Esophagus squamous epithelium (tissue), 5 donors: ENCODE measurements around the gene TDRD7. TPM values are rescaled to one million over a fixed set of nuclear protein-coding genes. Genes with fewer than 3 reads are reported as not detected.

Source experiments
- DNase-seq: peaks from one replicate; lab custom pipeline; 2025; lab: John Stamatoyannopoulos, UW
- H3K27ac ChIP-seq, 4 donors: fragments of 200-600 bp; sonication (generic); one replicate each; pipeline ENCODE4 v1.5.1; 2016 to 2019; ENCODE audit warnings: mild to moderate bottlenecking in 1 of 4
- H3K27me3 ChIP-seq, 4 donors: fragments of 200-600 bp; sonication (generic); 1 replicate in 3 of 4; 2 replicates in 1 of 4; pipeline versions ENCODE4 v1.5.1 to v1.6.0; 2017 to 2021; ENCODE audit warnings: antibody characterized with exemption in 1 of 4
- H3K36me3 ChIP-seq, 3 donors: fragments of 200-600 bp; sonication (generic); one replicate each; pipeline ENCODE4 v1.5.1; 2016 to 2019
- H3K4me1 ChIP-seq, 3 donors: fragments of 200-600 bp; sonication (generic); one replicate each; pipeline ENCODE4 v1.5.1; 2017 to 2019
- H3K4me3 ChIP-seq, 4 donors: fragments of 200-600 bp; sonication (generic); 1 replicate in 3 of 4; 2 replicates in 1 of 4; pipeline ENCODE4 v1.5.1; 2016 to 2019; ENCODE audit warnings: mild to moderate bottlenecking in 2 of 4, moderate library complexity in 1 of 4
- H3K9me3 ChIP-seq, 3 donors: fragments of 200-600 bp; sonication (generic); one replicate each; pipeline ENCODE4 v1.5.1; 2016 to 2019
- POLR2A ChIP-seq, 4 donors: fragments of 450-650 bp; IDR thresholded peaks; one replicate each; pipeline ENCODE4 v1.6.1; 2017; ENCODE audit warnings: antibody characterized with exemption in 4 of 4, mild to moderate bottlenecking in 4 of 4, moderate library complexity in 3 of 4
- WGBS, 2 donors: methylation state at CpG; one replicate each; pipeline ENCODE4 v1.1.5; 2018; 5-methylcytosine and 5-hydroxymethylcytosine counted together
- intact Hi-C: fragments of 100-400 bp; cut with DNase I; formaldehyde crosslinking; loops from one replicate; pipeline ENCODE4 v1.15.0; 2022
- total RNA-seq, 4 donors: library from RNA; depleted of rRNA; stranded (reverse); fragments of >200 nt; gene quantifications; one replicate each; pipeline ENCODE4 v1.1.0, GENCODE V29; 2016
- TF ChIP-seq, protein P1 (sequence below), 6 experiments: fragments of 450-650 bp in 4 of 6; fragments of 200-600 bp in 2 of 6; sonication (generic) in 2 of 6; IDR thresholded peaks; one replicate each; pipeline ENCODE4 v1.5.1; 2016 to 2019; ENCODE audit warnings: antibody characterized with exemption in 6 of 6, mild to moderate bottlenecking in 4 of 6, moderate library complexity in 4 of 6
- donor health status: DM: yes; HTN: yes; CAD: no.

TDRD7 gene
- total RNA-seq, 4 donors from 2014 or later: 7.7 to 11.3 (median 10.2) TPM

DNA sequence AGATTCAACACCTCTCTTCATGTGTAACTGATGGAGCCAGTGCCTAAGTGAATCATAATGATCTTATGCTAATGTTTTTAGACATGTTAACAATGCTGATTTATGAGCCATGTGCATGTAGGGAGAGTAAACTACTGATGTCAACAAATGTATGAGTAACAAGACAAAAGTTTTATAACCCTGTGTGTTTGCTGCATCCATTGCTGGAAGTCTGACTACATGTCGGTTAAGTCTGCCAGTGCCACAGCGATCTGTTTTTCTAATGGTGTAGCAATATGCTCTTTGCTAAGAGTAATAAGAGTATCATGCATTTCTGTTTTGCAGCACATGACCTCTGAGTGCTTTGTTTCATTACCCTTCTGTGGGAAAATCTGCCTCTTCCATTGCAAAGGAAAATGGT is 63.2 kb downstream of the TDRD7 start:
- DNase-seq: no peak

GRCh38 chr9:97478301-97478981 is 66.5 kb downstream of the TDRD7 start:
- TF ChIP-seq, protein P1, sequence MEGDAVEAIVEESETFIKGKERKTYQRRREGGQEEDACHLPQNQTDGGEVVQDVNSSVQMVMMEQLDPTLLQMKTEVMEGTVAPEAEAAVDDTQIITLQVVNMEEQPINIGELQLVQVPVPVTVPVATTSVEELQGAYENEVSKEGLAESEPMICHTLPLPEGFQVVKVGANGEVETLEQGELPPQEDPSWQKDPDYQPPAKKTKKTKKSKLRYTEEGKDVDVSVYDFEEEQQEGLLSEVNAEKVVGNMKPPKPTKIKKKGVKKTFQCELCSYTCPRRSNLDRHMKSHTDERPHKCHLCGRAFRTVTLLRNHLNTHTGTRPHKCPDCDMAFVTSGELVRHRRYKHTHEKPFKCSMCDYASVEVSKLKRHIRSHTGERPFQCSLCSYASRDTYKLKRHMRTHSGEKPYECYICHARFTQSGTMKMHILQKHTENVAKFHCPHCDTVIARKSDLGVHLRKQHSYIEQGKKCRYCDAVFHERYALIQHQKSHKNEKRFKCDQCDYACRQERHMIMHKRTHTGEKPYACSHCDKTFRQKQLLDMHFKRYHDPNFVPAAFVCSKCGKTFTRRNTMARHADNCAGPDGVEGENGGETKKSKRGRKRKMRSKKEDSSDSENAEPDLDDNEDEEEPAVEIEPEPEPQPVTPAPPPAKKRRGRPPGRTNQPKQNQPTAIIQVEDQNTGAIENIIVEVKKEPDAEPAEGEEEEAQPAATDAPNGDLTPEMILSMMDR (IDR thresholded peaks at IDR 0.05): no peak
- no peak for TF ChIP-seq POLR2A (IDR thresholded peaks at IDR 0.05)
- Histone ChIP-seq H3K27ac (no peak overlapping the region), H3K9me3 (no peaks in the 10 kb centered on the region), H3K4me3 (no peak overlapping the region), H3K27me3 (no peaks in the 10 kb centered on the region), H3K4me1 (peaks cover 0 to 4% (median 0%) of the 10 kb centered on the region in 3 donors), H3K36me3 (peaks cover 0 to 69% (median 6%) of the 10 kb centered on the region in 3 donors)
- WGBS, 2 donors: 63 to 70% methylated on average over 3 of the region's 3 CpGs
- DNase-seq: no peak
- intact Hi-C loops: no loop called here

More for the DNA sequence above, 63.2 kb downstream of the TDRD7 start:
- Histone ChIP-seq H3K27me3 (no peaks in the 10 kb centered on the region), H3K4me3 (no peak overlapping the region), H3K9me3 (no peaks in the 10 kb centered on the region), H3K4me1 (peaks cover 0 to 4% (median 0%) of the 10 kb centered on the region in 3 donors), H3K36me3 (peaks cover 0 to 56% (median 0%) of the 10 kb centered on the region in 3 donors), H3K27ac (no peak overlapping the region)
- TF ChIP-seq, protein P1 (IDR thresholded peaks at IDR 0.05): no peak
- no peak for TF ChIP-seq POLR2A (IDR thresholded peaks at IDR 0.05)
- intact Hi-C loops: no loop called here
- WGBS, 2 donors: 90 to 100% methylated on average over 2 of the region's 2 CpGs

DNA sequence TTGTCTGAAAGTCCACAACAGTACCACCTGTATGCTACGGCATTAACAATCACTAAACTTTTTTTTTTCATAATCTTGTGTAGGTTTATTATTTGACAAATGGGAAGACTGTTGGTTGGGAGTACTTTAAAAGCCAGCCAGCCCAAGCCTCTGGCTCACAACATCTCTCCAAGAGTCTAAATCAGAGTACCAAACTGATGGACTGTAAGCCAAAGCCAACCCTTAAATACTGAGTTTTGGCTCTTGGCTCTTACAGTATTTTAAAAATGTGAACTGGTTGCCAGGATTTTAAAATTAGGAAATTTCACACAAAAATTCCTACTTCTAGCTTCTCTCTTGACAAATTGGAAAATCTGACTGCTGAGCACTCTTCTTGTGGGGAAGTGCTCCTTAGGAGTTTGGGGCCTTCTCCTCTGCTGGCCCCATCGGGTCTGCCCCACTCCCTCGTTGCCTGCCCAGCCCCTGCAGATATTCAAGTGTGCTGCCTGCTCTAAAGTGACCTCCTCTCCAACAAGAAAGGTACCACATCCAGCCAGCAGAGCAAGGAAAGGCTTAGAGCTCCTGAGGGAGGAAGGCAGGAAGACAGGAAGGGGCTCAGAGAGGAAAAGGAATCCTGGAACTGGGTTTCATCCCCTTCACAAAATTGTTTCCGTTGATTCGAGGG is 67.7 kb downstream of the TDRD7 start:
- WGBS, 2 donors: 78 to 83% methylated on average over 3 to 5 of the region's 5 CpGs
- H3K4me1 ChIP-seq: peaks cover 0 to 4% (median 0%) of the 10 kb centered on the region in 3 donors
- DNase-seq: no peak
- intact Hi-C loops: no loop called here
- no peak overlapping the region for H3K27ac ChIP-seq
- TF ChIP-seq POLR2A (IDR thresholded peaks at IDR 0.05): no peak
- TF ChIP-seq, protein P1 (IDR thresholded peaks at IDR 0.05): no peak
- H3K9me3 ChIP-seq: no peaks in the 10 kb centered on the region
- H3K4me3 ChIP-seq: no peak overlapping the region
- H3K36me3 ChIP-seq: peaks cover 0 to 69% (median 6%) of the 10 kb centered on the region in 3 donors
- no peaks in the 10 kb centered on the region for H3K27me3 ChIP-seq

DNA sequence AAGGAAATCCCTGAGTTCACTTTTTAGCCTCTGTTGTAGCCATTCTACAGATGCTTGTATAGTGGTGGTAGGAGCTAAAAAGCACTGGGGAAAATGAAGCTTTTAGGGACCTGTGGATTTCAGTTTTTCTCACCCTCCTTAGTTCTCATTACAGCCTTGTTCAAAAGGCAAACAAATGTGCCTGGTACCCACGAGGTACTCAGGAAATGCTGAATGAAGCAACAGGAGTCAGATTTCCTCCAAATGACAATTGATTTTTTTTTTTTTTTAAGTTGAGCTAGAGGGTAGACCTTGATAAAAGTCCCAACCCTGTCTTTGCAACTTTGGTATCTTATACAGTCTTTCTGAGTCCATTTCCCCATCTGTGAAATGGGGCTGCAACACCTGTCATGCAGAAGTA is 68.3 kb downstream of the TDRD7 start:
- no peak for DNase-seq
- H3K4me3 ChIP-seq: no peak overlapping the region
- no peaks in the 10 kb centered on the region for H3K9me3 ChIP-seq
- intact Hi-C loops: no loop called here
- H3K27ac ChIP-seq: no peak overlapping the region
- TF ChIP-seq POLR2A (IDR thresholded peaks at IDR 0.05): no peak
- TF ChIP-seq, protein P1 (IDR thresholded peaks at IDR 0.05): no peak
- 41 to 43% methylated on average over 1 of the region's 1 CpG for WGBS, 2 donors
- H3K4me1 ChIP-seq: peaks cover 0 to 4% (median 0%) of the 10 kb centered on the region in 3 donors
- no peaks in the 10 kb centered on the region for H3K27me3 ChIP-seq
- peaks cover 0 to 68% (median 6%) of the 10 kb centered on the region in 3 donors for H3K36me3 ChIP-seq

GRCh38 chr9:97480749-97481148 is 68.9 kb downstream of the TDRD7 start:
- no peaks in the 10 kb centered on the region for H3K27me3 ChIP-seq
- no peak for DNase-seq
- intact Hi-C loops: no loop called here
- H3K4me1 ChIP-seq: peaks cover 0 to 4% (median 0%) of the 10 kb centered on the region in 3 donors
- no peaks in the 10 kb centered on the region for H3K9me3 ChIP-seq
- TF ChIP-seq, protein P1 (IDR thresholded peaks at IDR 0.05): no peak
- no peak for TF ChIP-seq POLR2A (IDR thresholded peaks at IDR 0.05)
- H3K36me3 ChIP-seq: peaks cover 0 to 70% (median 6%) of the 10 kb centered on the region in 3 donors
- no peak overlapping the region for H3K27ac ChIP-seq
- H3K4me3 ChIP-seq: no peak overlapping the region
- WGBS, 2 donors: 83 to 100% methylated on average over 1 of the region's 1 CpG
